Thymus (tissue), 14 donors: ENCODE data around the gene USP17L20. TPM values are rescaled to one million over a fixed set of nuclear protein-coding genes. Genes with fewer than 3 reads are reported as not detected.
"Not testable (repeated sequence)": the region's sequence is repeated elsewhere in the genome, so short reads cannot be mapped to it uniquely, and the experiment has no call there.

Experiments used
- DNase-seq, 9 donors: peaks; one replicate each; pipeline ENCODE4 v3.0.0-alpha.2; 2013; ENCODE audit warnings: low spot score in 9 of 9, low read depth in 6 of 9, missing footprints in 1 of 9
- H3K27ac ChIP-seq, 2 donors: one replicate each; pipeline ENCODE4 v1.5.1; 2013; ENCODE audit warnings: control low read depth in 1 of 2, low read depth in 1 of 2, low read length in 1 of 2, mild to moderate bottlenecking in 1 of 2, moderate library complexity in 1 of 2
- H3K27me3 ChIP-seq, 2 donors: one replicate each; pipeline ENCODE4 v1.5.1; 2013; ENCODE audit warnings: low read length in 1 of 2; ENCODE audit not compliant: control insufficient read depth in 2 of 2, insufficient read depth in 1 of 2
- H3K36me3 ChIP-seq, 2 donors: one replicate each; pipeline ENCODE4 v1.5.1; 2013; ENCODE audit warnings: low read length in 1 of 2, mild to moderate bottlenecking in 1 of 2, moderate library complexity in 1 of 2; ENCODE audit not compliant: control insufficient read depth in 2 of 2, insufficient read depth in 2 of 2
- H3K4me1 ChIP-seq, 2 donors: one replicate each; pipeline ENCODE4 v1.5.1; 2013; ENCODE audit warnings: low read length in 2 of 2; ENCODE audit not compliant: control insufficient read depth in 2 of 2, insufficient read depth in 2 of 2
- H3K4me3 ChIP-seq, 2 donors: one replicate each; pipeline ENCODE4 v1.5.1; 2013; ENCODE audit warnings: low read length in 2 of 2, control low read depth in 1 of 2, mild to moderate bottlenecking in 1 of 2
- H3K9me3 ChIP-seq, 2 donors: one replicate each; pipeline ENCODE4 v1.5.1; 2013; ENCODE audit warnings: low read length in 1 of 2, mild to moderate bottlenecking in 1 of 2; ENCODE audit not compliant: control insufficient read depth in 2 of 2, insufficient read depth in 1 of 2
- WGBS: extraction: QIAGEN DNeasy Blood & Tissue Kit; methylation state at CpG from one replicate; pipeline ENCODE4 v1.1.7; 2013; 5-methylcytosine and 5-hydroxymethylcytosine counted together
- long read RNA-seq, 10 donors: transcript quantifications; one replicate each; lab custom pipeline, GENCODE V29; 2026
- polyA plus RNA-seq: library from polyadenylated mRNA; stranded (reverse); fragments of 200-250 nt; gene quantifications from one replicate; pipeline ENCODE4 v1.2.3, GENCODE V29; 2013
- total RNA-seq: library from RNA; stranded (reverse); fragments of 120-200 nt; gene quantifications from one replicate; pipeline ENCODE4 v1.2.4, GENCODE V29; 2013
- donor health status: healthy.

USP17L20 gene, protein sequence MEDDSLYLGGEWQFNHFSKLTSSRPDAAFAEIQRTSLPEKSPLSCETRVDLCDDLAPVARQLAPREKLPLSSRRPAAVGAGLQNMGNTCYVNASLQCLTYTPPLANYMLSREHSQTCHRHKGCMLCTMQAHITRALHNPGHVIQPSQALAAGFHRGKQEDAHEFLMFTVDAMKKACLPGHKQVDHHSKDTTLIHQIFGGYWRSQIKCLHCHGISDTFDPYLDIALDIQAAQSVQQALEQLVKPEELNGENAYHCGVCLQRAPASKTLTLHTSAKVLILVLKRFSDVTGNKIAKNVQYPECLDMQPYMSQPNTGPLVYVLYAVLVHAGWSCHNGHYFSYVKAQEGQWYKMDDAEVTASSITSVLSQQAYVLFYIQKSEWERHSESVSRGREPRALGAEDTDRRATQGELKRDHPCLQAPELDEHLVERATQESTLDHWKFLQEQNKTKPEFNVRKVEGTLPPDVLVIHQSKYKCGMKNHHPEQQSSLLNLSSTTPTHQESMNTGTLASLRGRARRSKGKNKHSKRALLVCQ
- total RNA-seq: not detected
- not detected for polyA plus RNA-seq
- long read RNA-seq, donor 1: 0 reads
- long read RNA-seq, donor 2: 0 reads
- long read RNA-seq, donor 3: 0 reads
- long read RNA-seq, donor 4: 0 reads
- long read RNA-seq, donor 5: 0 reads
- long read RNA-seq, donor 6: 0 reads
- long read RNA-seq, donor 7: 0 reads
- long read RNA-seq, donor 8: 0 reads
- long read RNA-seq, donor 9: 0 reads
- long read RNA-seq, donor 10: 0 reads

DNA sequence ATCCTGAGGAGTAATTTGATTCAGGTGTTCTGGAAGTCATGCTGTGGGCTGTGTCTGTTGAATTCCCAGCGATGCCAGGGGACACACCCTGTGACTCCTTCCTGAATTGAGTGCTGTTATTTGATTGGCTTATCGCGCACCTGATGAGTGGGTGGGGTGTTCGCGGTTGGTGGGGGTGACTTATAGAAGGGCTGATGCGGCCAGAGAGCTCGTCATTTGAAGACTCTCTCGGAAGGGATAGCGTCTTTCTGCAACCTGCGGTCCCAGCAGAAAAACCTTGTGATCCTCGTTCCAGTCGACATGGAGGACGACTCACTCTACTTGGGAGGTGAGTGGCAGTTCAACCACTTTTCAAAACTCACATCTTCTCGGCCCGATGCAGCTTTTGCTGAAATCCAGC lies at the start of gene USP17L20:
Gene USP17L20, plus strand, starts transcription at position 301 of the 400 bp plus-strand sequence. Its CDS starts 0 bp downstream, at position 301.
- not testable (repeated sequence) for H3K36me3 ChIP-seq, H3K27ac ChIP-seq, H3K27me3 ChIP-seq, H3K4me3 ChIP-seq, H3K9me3 ChIP-seq, DNase-seq, H3K4me1 ChIP-seq
- no CpG with 5 or more reads among the region's 15 CpGs for WGBS

DNA sequence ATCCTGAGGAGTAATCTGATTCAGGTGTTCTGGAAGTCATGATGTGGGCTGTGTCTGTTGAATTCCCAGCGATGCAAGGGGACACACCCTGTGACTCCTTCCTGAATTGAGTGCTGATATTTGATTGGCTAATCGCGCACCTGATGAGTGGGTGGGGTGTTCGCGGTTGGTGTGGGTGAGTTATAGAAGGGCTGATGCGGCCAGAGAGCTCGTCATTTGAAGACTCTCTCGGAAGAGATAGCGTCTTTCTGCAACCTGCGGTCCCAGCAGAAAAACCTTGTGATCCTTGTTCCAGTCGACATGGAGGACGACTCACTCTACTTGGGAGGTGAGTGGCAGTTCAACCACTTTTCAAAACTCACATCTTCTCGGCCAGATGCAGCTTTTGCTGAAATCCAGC lies 47.6 kb upstream of the USP17L20 start, which contains the start of gene USP17L10:
Gene USP17L10, plus strand, starts transcription at position 301 of the 400 bp plus-strand sequence. Its CDS starts 0 bp downstream, at position 301.
- DNase-seq, H3K27ac ChIP-seq, H3K4me1 ChIP-seq, H3K36me3 ChIP-seq, H3K4me3 ChIP-seq, H3K9me3 ChIP-seq, H3K27me3 ChIP-seq: not testable (repeated sequence)
- no CpG with 5 or more reads among the region's 13 CpGs for WGBS

DNA sequence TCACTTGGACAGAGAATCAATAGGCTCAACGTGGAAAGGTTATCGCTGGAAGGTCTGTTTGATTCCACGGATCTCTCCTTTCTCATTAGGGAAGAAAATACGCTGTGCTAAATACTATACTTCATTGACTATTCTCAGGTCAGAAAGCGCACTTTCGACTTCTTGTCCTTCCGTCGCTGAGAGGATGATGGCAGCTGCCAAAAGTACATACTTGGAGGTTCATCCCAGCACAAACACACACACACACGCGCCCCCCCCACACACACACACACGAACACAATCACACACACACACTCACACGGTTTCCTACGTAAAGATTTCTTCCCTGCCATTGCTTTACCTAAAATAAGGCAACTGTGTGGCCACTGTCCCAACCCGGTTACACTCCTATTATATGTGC lies 43.2 kb upstream of the USP17L20 start:
- not testable (repeated sequence) for H3K4me3 ChIP-seq, H3K9me3 ChIP-seq, DNase-seq, H3K27me3 ChIP-seq, H3K27ac ChIP-seq, H3K4me1 ChIP-seq, H3K36me3 ChIP-seq
- 84% methylated on average over 11 of the region's 14 CpGs for WGBS

DNA sequence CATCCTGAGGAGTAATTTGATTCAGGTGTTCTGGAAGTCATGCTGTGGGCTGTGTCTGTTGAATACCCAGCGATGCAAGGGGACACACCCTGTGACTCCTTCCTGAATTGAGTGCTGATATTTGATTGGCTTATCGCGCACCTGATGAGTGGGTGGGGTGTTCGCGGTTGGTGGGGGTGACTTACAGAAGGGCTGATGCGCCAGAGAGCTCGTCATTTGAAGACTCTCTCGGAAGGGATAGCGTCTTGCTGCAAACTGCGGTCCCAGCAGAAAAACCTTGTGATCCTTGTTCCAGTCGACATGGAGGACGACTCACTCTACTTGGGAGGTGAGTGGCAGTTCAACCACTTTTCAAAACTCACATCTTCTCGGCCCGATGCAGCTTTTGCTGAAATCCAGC lies 42.8 kb upstream of the USP17L20 start, which contains the start of gene USP17L11:
Gene USP17L11, plus strand, starts transcription at position 301 of the 400 bp plus-strand sequence. Its CDS starts 0 bp downstream, at position 301.
- H3K9me3 ChIP-seq, H3K36me3 ChIP-seq, H3K27ac ChIP-seq, H3K27me3 ChIP-seq, H3K4me1 ChIP-seq, H3K4me3 ChIP-seq, DNase-seq: not testable (repeated sequence)
- no CpG with 5 or more reads among the region's 14 CpGs for WGBS

DNA sequence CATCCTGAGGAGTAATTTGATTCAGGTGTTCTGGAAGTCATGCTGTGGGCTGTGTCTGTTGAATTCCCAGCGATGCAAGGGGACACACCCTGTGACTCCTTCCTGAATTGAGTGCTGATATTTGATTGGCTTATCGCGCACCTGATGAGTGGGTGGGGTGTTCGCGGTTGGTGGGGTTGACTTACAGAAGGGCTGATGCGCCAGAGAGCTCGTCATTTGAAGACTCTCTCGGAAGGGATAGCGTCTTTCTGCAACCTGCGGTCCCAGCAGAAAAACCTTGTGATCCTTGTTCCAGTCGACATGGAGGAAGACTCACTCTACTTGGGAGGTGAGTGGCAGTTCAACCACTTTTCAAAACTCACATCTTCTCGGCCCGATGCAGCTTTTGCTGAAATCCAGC lies 38.1 kb upstream of the USP17L20 start, which contains the start of gene USP17L12:
Gene USP17L12, plus strand, starts transcription at position 301 of the 400 bp plus-strand sequence. Its CDS starts 0 bp downstream, at position 301.
- not testable (repeated sequence) for H3K36me3 ChIP-seq, H3K4me1 ChIP-seq, H3K4me3 ChIP-seq, H3K27me3 ChIP-seq, DNase-seq, H3K9me3 ChIP-seq, H3K27ac ChIP-seq
- WGBS: no CpG with 5 or more reads among the region's 13 CpGs

DNA sequence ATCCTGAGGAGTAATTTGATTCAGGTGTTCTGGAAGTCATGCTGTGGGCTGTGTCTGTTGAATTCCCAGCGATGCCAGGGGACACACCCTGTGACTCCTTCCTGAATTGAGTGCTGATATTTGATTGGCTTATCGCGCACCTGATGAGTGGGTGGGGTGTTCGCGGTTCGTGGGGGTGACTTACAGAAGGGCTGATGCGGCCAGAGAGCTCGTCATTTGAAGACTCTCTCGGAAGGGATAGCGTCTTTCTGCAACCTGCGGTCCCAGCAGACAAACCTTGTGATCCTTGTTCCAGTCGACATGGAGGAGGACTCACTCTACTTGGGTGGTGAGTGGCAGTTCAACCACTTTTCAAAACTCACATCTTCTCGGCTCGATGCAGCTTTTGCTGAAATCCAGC lies 33.3 kb upstream of the USP17L20 start, which contains the start of gene USP17L13:
Gene USP17L13, plus strand, starts transcription at position 301 of the 400 bp plus-strand sequence. Its CDS starts 0 bp downstream, at position 301.
- not testable (repeated sequence) for H3K4me1 ChIP-seq, H3K36me3 ChIP-seq, H3K9me3 ChIP-seq, H3K27me3 ChIP-seq, DNase-seq, H3K4me3 ChIP-seq, H3K27ac ChIP-seq
- no CpG with 5 or more reads among the region's 14 CpGs for whole genome bisulfite sequencing

DNA sequence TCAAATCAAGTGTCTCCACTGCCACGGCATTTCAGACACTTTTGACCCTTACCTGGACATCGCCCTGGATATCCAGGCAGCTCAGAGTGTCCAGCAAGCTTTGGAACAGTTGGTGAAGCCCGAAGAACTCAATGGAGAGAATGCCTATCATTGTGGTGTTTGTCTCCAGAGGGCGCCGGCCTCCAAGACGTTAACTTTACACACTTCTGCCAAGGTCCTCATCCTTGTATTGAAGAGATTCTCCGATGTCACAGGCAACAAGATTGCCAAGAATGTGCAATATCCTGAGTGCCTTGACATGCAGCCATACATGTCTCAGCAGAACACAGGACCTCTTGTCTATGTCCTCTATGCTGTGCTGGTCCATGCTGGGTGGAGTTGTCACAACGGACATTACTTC lies 27.7 kb upstream of the USP17L20 start:
- DNase-seq, H3K4me3 ChIP-seq, H3K4me1 ChIP-seq, H3K27me3 ChIP-seq, H3K27ac ChIP-seq, H3K9me3 ChIP-seq, H3K36me3 ChIP-seq: not testable (repeated sequence)
- 94% methylated on average over 6 of the region's 8 CpGs for WGBS

DNA sequence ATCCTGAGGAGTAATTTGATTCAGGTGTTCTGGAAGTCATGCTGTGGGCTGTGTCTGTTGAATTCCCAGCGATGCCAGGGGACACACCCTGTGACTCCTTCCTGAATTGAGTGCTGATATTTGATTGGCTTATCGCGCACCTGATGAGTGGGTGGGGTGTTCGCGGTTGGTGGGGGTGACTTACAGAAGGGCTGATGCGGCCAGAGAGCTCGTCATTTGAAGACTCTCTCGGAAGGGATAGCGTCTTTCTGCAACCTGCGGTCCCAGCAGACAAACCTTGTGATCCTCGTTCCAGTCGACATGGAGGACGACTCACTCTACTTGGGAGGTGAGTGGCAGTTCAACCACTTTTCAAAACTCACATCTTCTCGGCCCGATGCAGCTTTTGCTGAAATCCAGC lies 23.8 kb upstream of the USP17L20 start, which contains the start of gene USP17L15:
Gene USP17L15, plus strand, starts transcription at position 301 of the 400 bp plus-strand sequence. Its CDS starts 0 bp downstream, at position 301.
- not testable (repeated sequence) for DNase-seq, H3K4me1 ChIP-seq, H3K36me3 ChIP-seq

DNA sequence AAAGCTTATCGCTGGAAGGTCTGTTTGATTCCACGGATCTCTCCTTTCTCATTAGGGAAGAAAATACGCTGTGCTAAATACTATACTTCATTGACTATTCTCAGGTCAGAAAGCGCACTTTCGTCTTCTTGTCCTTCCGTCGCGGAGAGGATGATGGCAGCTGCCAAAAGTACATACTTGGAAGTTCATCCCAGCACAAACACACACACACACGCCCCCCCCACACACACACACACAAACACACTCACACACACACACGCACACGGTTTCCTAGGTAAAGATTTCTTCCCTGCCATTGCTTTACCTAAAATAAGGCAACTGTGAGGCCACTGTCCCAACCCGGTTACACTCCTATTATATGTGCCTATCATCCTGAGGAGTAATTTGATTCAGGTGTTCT lies 19.5 kb upstream of the USP17L20 start:
- H3K4me1 ChIP-seq, H3K27me3 ChIP-seq, H3K36me3 ChIP-seq, H3K27ac ChIP-seq, H3K4me3 ChIP-seq, DNase-seq, H3K9me3 ChIP-seq: not testable (repeated sequence)
- WGBS: 91% methylated on average over 11 of the region's 12 CpGs

More for the DNA sequence above, 23.8 kb upstream of the USP17L20 start, which contains the start of gene USP17L15:
- not testable (repeated sequence) for H3K9me3 ChIP-seq, H3K27ac ChIP-seq, H3K27me3 ChIP-seq, H3K4me3 ChIP-seq
- no CpG with 5 or more reads among the region's 15 CpGs for WGBS
